B cell (primary cell): Measurements from ENCODE around the gene CKM. TPM values are rescaled to one million over a fixed set of nuclear protein-coding genes. Genes with fewer than 3 reads are reported as not detected.
A peak's percentile ranks its signal among the peaks of the same experiment; 100 is the strongest.

Source experiments
- ATAC-seq: fragments of 200-7000 bp; cut with Tn5 transposase; one replicate; pipeline ENCODE4 v1.10.0; 2021; ENCODE audit warnings: low read depth, mild to moderate bottlenecking, moderate number of reproducible peaks, moderate library complexity
- CTCF ChIA-PET: fragments of 350-600 bp; sonication (Branson Sonifier 250); formaldehyde crosslinking; loops from one replicate; lab custom pipeline; 2021; ENCODE audit warnings: antibody characterized with exemption, inconsistent platforms; lab: Charles Lee
- POLR2A ChIA-PET: fragments of 350-600 bp; sonication (Branson Sonifier 250); formaldehyde crosslinking; loops from one replicate; lab custom pipeline; 2021; ENCODE audit warnings: antibody characterized with exemption; lab: Charles Lee
- DNase-seq: peaks from one replicate; pipeline ENCODE4 v3.0.0; 2013
- H2AFZ ChIP-seq: 2 replicates; pipeline ENCODE4 v1.6.1; 2012; ENCODE audit warnings: mild to moderate bottlenecking, low read depth, low read length; ENCODE audit not compliant: insufficient read depth, poor library complexity, severe bottlenecking
- H3K27ac ChIP-seq, 2 donors: 1 replicate in 1 of 2; 2 replicates in 1 of 2; pipeline ENCODE4 v1.5.1; 2012 to 2013; ENCODE audit warnings: low read length in 2 of 2, mild to moderate bottlenecking in 2 of 2, moderate library complexity in 1 of 2
- H3K27me3 ChIP-seq, 4 experiments: fragments of 200-600 bp in 1 of 4; sonication (generic) in 1 of 4; replicated peaks in 1 of 4; 1 replicate in 2 of 4; 2 replicates in 2 of 4; pipeline versions ENCODE4 v1.6.1 to v1.7.0; 2013 to 2016; ENCODE audit warnings: low read length in 3 of 4, mild to moderate bottlenecking in 2 of 4, mixed read lengths in 1 of 4, moderate library complexity in 1 of 4; ENCODE audit not compliant: insufficient read depth in 4 of 4, control insufficient read depth in 3 of 4; ENCODE audit errors: control extremely low read depth in 1 of 4
- H3K36me3 ChIP-seq, 2 experiments: replicated peaks in 1 of 2; 1 replicate in 1 of 2; 2 replicates in 1 of 2; pipeline versions ENCODE4 v1.6.1 to v1.7.1; 2013; ENCODE audit warnings: low read length in 1 of 2; ENCODE audit not compliant: insufficient read depth in 2 of 2, control insufficient read depth in 1 of 2; ENCODE audit errors: control extremely low read depth in 1 of 2, extremely low read depth in 1 of 2
- H3K4me1 ChIP-seq, 2 donors: fragments of 200-600 bp in 1 of 2; sonication (generic) in 1 of 2; 1 replicate in 1 of 2; 2 replicates in 1 of 2; pipeline versions ENCODE4 v1.5.1 to v1.6.1; 2013 to 2017; ENCODE audit warnings: low read length in 2 of 2; ENCODE audit not compliant: control insufficient read depth in 2 of 2, insufficient read depth in 2 of 2
- H3K4me2 ChIP-seq: replicated peaks from 2 replicates; pipeline ENCODE3; 2012; ENCODE audit warnings: mild to moderate bottlenecking, low read depth, low read length; ENCODE audit not compliant: poor library complexity, severe bottlenecking
- H3K4me3 ChIP-seq, 5 experiments: fragments of 200-600 bp in 1 of 5; sonication (generic) in 1 of 5; 1 replicate in 3 of 5; 2 replicates in 2 of 5; pipeline versions ENCODE4 v1.5.1 to v1.7.0; 2011 to 2016; ENCODE audit warnings: low read length in 4 of 5, mild to moderate bottlenecking in 4 of 5, low read depth in 2 of 5, control low read depth in 1 of 5, moderate library complexity in 1 of 5; ENCODE audit not compliant: insufficient read depth in 1 of 5; ENCODE audit errors: control extremely low read depth in 1 of 5, extremely low read depth in 1 of 5
- H3K79me2 ChIP-seq: fragments of 200-600 bp; sonication (generic); one replicate; pipeline ENCODE4 v1.6.0; 2016; ENCODE audit warnings: low read length; ENCODE audit not compliant: control insufficient read depth, insufficient read depth
- H3K9ac ChIP-seq: fragments of 200-600 bp; sonication (generic); 2 replicates; pipeline ENCODE4 v1.6.1; 2017; ENCODE audit warnings: mild to moderate bottlenecking, low read length, moderate library complexity
- H3K9me3 ChIP-seq, 3 donors: one replicate each; pipeline versions ENCODE4 v1.6.1 to v1.7.1; 2013; ENCODE audit warnings: low read length in 2 of 3; ENCODE audit not compliant: control insufficient read depth in 2 of 3, insufficient read depth in 1 of 3; ENCODE audit errors: control extremely low read depth in 1 of 3
- H4K20me1 ChIP-seq: 2 replicates; pipeline ENCODE4 v1.6.0; 2012; ENCODE audit warnings: mild to moderate bottlenecking, low read length; ENCODE audit not compliant: insufficient read depth, control insufficient read depth, poor library complexity, severe bottlenecking
- H3K27ac Mint-ChIP-seq: one replicate; pipeline ENCODE4 v1.8.0; 2021; ENCODE audit warnings: mixed read lengths
- H3K27me3 Mint-ChIP-seq: one replicate; pipeline ENCODE4 v1.8.0; 2021; ENCODE audit warnings: mixed read lengths
- H3K4me1 Mint-ChIP-seq: one replicate; pipeline ENCODE4 v1.8.0; 2021; ENCODE audit warnings: mixed read lengths
- H3K4me3 Mint-ChIP-seq: one replicate; pipeline ENCODE4 v1.8.0; 2021; ENCODE audit warnings: mixed read lengths
- H3K9me3 Mint-ChIP-seq: one replicate; pipeline ENCODE4 v1.8.0; 2022; ENCODE audit warnings: mixed read lengths; ENCODE audit not compliant: insufficient read depth
- EZH2 ChIP-seq: IDR thresholded peaks from 2 replicates; pipeline ENCODE4 v1.6.1; 2012; ENCODE audit warnings: borderline replicate concordance, low read depth, mild to moderate bottlenecking, moderate library complexity, low read length; ENCODE audit not compliant: insufficient read depth, poor library complexity, severe bottlenecking
- WGBS: methylation state at CpG from one replicate; pipeline ENCODE4 v1.1.5; 2013; ENCODE audit warnings: missing lambda C conversion rate; ENCODE audit not compliant: insufficient coverage; 5-methylcytosine and 5-hydroxymethylcytosine counted together
- intact Hi-C: fragments of 100-400 bp; cut with micrococcal nuclease; formaldehyde crosslinking; loops from one replicate; pipeline ENCODE4 v1.10.0; 2022
- polyA plus RNA-seq: library from polyadenylated mRNA; depleted of rRNA; stranded (reverse); fragments of >200 nt; gene quantifications from 2 replicates; pipeline ENCODE4 v1.2.3, GENCODE V29; 2012
- total RNA-seq, 2 donors: library from RNA; stranded (reverse); fragments of 120-200 nt in 1 of 2; gene quantifications; 1 replicate in 1 of 2; 2 replicates in 1 of 2; pipeline versions ENCODE4 v1.2.3 to v1.2.4, GENCODE V29; 2013 to 2022
- TF ChIP-seq, protein P1 (sequence below): fragments of 200-600 bp; IDR thresholded peaks from one replicate; pipeline ENCODE4 v1.8.0; 2022; ENCODE audit warnings: antibody characterized with exemption, mild to moderate bottlenecking

CKM gene
- total and polyA plus RNA-seq, 2 donors (not counting 1 experiment from before 2014, with no cell fraction given) = not detected

DNA sequence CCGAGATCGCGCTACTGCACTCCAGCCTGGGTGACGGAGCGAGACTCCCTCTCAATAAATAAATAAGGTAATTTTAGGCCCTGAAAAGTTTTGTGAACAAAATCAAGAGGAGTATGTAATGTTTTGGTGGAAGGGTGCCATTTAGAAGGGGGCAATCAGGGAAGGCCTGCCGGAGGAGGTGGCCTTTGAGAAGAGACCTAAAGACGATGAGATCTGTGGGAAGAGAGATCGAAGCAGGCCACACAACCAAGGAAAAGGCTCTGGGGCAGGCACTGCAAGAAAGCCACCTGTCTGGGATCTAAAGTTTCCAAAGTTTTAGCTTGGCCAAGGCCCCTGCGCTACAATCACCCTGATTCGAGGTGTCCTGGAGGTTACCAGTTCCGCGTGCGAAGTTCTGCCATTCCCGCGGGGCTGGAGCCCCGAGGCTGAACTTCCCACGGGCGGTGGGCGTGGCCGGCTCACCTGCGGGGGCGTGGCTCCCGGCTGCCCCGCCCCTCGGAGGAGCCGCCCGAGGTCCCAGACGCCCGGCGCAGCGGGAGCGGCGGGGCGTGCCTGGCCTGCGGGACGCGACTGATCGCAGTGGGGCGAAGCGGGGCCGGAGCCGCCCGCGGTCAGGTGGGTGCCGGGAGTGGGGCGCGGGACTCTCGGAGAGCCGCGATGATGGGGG lies 17.7 kb upstream of the CKM start, which contains the start of gene KLC3:
TSS of gene KLC3 (plus strand) at position 519 of the 667 bp plus-strand sequence. CDS start 4,792 bp downstream, outside the sequence.
- Histone ChIP-seq H3K27me3 (peaks cover 0 to 42% (median 6%) of the 10 kb centered on the region in 4 experiments), H3K9ac (peak within 1 kb of the TSS; percentile 46), H3K9me3 (peaks cover 0 to 10% (median 0%) of the 10 kb centered on the region in 3 donors), H3K27ac (no peak within 1 kb of the TSS), H3K4me1 (peaks cover 11 to 16% of the 10 kb centered on the region in 2 donors), H3K79me2 (no peaks in the 10 kb centered on the region), H2AFZ (peak within 1 kb of the TSS; percentile 70), H3K36me3 (no peaks in the 10 kb centered on the region), H4K20me1 (no peaks in the 10 kb centered on the region), H3K4me2 (peak within 1 kb of the TSS; percentile 65), H3K4me3 (peak within 1 kb of the TSS in 2 of 5 experiments; percentile 28 to 33)
- ChIA-PET POLR2A (no interaction called here), CTCF (no interaction called here)
- 5% methylated on average over 45 of the region's 50 CpGs for WGBS
- no peak within 1 kb of the TSS for H3K27ac Mint-ChIP-seq
- no peak for ATAC-seq
- peaks cover 6% of the 10 kb centered on the region for H3K4me1 Mint-ChIP-seq
- TF ChIP-seq, protein P1, sequence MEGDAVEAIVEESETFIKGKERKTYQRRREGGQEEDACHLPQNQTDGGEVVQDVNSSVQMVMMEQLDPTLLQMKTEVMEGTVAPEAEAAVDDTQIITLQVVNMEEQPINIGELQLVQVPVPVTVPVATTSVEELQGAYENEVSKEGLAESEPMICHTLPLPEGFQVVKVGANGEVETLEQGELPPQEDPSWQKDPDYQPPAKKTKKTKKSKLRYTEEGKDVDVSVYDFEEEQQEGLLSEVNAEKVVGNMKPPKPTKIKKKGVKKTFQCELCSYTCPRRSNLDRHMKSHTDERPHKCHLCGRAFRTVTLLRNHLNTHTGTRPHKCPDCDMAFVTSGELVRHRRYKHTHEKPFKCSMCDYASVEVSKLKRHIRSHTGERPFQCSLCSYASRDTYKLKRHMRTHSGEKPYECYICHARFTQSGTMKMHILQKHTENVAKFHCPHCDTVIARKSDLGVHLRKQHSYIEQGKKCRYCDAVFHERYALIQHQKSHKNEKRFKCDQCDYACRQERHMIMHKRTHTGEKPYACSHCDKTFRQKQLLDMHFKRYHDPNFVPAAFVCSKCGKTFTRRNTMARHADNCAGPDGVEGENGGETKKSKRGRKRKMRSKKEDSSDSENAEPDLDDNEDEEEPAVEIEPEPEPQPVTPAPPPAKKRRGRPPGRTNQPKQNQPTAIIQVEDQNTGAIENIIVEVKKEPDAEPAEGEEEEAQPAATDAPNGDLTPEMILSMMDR = no peak
- TF ChIP-seq EZH2 = no peak
- DNase-seq = peak; percentile 63
- no peaks in the 10 kb centered on the region for H3K9me3 Mint-ChIP-seq
- H3K4me3 Mint-ChIP-seq = peak within 1 kb of the TSS; percentile 73
- intact Hi-C loops = no loop called here
- peaks cover 35% of the 10 kb centered on the region for H3K27me3 Mint-ChIP-seq

DNA sequence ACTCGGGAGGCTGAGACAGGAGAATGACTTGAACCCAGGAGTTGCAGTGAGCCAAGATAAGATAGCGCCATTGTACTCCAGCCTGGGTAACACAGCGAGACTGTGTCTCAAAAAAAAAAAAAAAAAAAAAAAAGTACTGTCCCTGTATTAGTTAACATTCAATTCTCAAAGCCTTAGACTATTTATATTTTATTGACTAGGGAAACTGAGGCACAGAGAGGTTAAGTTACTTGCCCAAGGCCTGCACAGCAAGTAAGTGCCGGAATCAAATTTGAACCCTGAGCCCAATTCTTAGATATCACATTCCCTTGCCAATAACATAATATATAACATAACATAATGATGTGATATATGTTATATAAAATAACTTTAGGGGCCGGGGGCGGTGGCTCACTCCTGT lies 17.0 kb upstream of the CKM start:
- Histone ChIP-seq H3K79me2 (no peaks in the 10 kb centered on the region), H3K27ac (no peak overlapping the region), H3K36me3 (no peaks in the 10 kb centered on the region), H3K4me1 (peaks cover 11 to 16% of the 10 kb centered on the region in 2 donors), H3K4me3 (no peak overlapping the region), H3K9me3 (peaks cover 0 to 10% (median 0%) of the 10 kb centered on the region in 3 donors), H2AFZ (no peak overlapping the region), H3K9ac (no peak overlapping the region), H3K4me2 (no peak overlapping the region), H3K27me3 (peaks cover 0 to 36% (median 6%) of the 10 kb centered on the region in 4 experiments), H4K20me1 (no peaks in the 10 kb centered on the region)
- POLR2A ChIA-PET = no interaction called here
- intact Hi-C loops = loop anchor here (2.0 to 10.0 kb wide), 2 partner anchors 31 to 555 kb away; partner anchors contain the start of gene ERCC2
- Mint-ChIP-seq H3K4me1 (peaks cover 6% of the 10 kb centered on the region), H3K27ac (no peak overlapping the region), H3K27me3 (peaks cover 31% of the 10 kb centered on the region), H3K4me3 (no peak overlapping the region), H3K9me3 (no peaks in the 10 kb centered on the region)
- DNase-seq (no peak), ATAC-seq (no peak)
- TF ChIP-seq, protein P1 = no peak
- no peak for TF ChIP-seq EZH2
- WGBS = no CpG with 5 or more reads among the region's 6 CpGs
- CTCF ChIA-PET = interaction anchor here (1.2 to 1.8 kb wide), 3 partner anchors 19 to 556 kb away, joined by 3 to 11 read pairs (median 5); no protein-coding TSS in a partner anchor
